Loucy (cell line): ENCODE measurements around the gene HOXA7.

Experiments used
- CTCF ChIP-seq: fragments of 200-600 bp; sonication (generic); conservative IDR thresholded peaks from 2 replicates; pipeline ENCODE4 v1.5.1; 2014; ENCODE audit warnings: mild to moderate bottlenecking, antibody characterized with exemption, low read length
- EZH2phosphoT487 ChIP-seq: fragments of 200-600 bp; IDR thresholded peaks from 2 replicates; pipeline ENCODE4 v1.6.1; 2018; ENCODE audit warnings: antibody characterized with exemption, mild to moderate bottlenecking, moderate library complexity, borderline replicate concordance

- TF ChIP-seq CTCF (no peak), EZH2phosphoT487 (no peak)
Observed at GRCh38 chr7:27189295-27189996, 33.0 kb upstream of the HOXA7 start.
